Testis (tissue), 2 donors: Measurements from ENCODE around the gene HCK.

Source experiments
- CTCF ChIP-seq, 3 experiments: fragments of 450-650 bp in 2 of 3; fragments of 200-600 bp in 1 of 3; sonication (generic) in 1 of 3; IDR thresholded peaks; one replicate each; pipeline ENCODE4 v1.5.1; 2016 to 2019; ENCODE audit warnings: antibody characterized with exemption in 3 of 3, mild to moderate bottlenecking in 2 of 3, moderate library complexity in 1 of 3
- POLR2A ChIP-seq: fragments of 450-650 bp; IDR thresholded peaks from one replicate; pipeline ENCODE4 v1.6.1; 2017; ENCODE audit warnings: antibody characterized with exemption, mild to moderate bottlenecking, moderate library complexity

GRCh38 chr20:32010101-32010500 is 41.9 kb upstream of the HCK start, which contains the start of gene CCM2L:
- TF ChIP-seq POLR2A (no peak), CTCF (IDR thresholded peaks at IDR 0.05) (no peak)
